Muscle of leg (tissue), 11 donors: ENCODE results near the gene RNF215. TPM values are rescaled to one million over a fixed set of nuclear protein-coding genes. Genes with fewer than 3 reads are reported as not detected.
"Not testable (repeated sequence)": the region's sequence is repeated elsewhere in the genome, so short reads cannot be mapped to it uniquely, and the experiment has no call there.

ENCODE experiments used
- DNase-seq: peaks from one replicate; pipeline ENCODE4 v3.0.0; 2013
- H3K27ac ChIP-seq: one replicate; pipeline ENCODE4 v1.5.1; 2013; ENCODE audit warnings: mild to moderate bottlenecking, low read length, control low read depth
- H3K27me3 ChIP-seq: one replicate; pipeline ENCODE4 v1.6.1; 2013; ENCODE audit warnings: low read length; ENCODE audit not compliant: control insufficient read depth, insufficient read depth
- H3K36me3 ChIP-seq: one replicate; pipeline ENCODE4 v1.6.1; 2013; ENCODE audit warnings: low read length; ENCODE audit not compliant: control insufficient read depth, insufficient read depth
- H3K4me1 ChIP-seq: one replicate; pipeline ENCODE4 v1.6.1; 2013; ENCODE audit warnings: low read length; ENCODE audit not compliant: control insufficient read depth, insufficient read depth
- H3K4me3 ChIP-seq: one replicate; pipeline ENCODE4 v1.5.1; 2013; ENCODE audit warnings: low read length, control low read depth
- H3K9me3 ChIP-seq: replicated peaks from 2 replicates; pipeline ENCODE4 v1.6.1; 2013; ENCODE audit warnings: low read depth, low read length; ENCODE audit not compliant: control insufficient read depth
- WGBS: methylation state at CpG from one replicate; pipeline ENCODE4 v1.1.5; 2013; ENCODE audit warnings: missing lambda C conversion rate; ENCODE audit not compliant: insufficient coverage; 5-methylcytosine and 5-hydroxymethylcytosine counted together
- polyA plus RNA-seq, 8 donors: library from polyadenylated mRNA; unstranded; fragments of 120-200 nt; gene quantifications; one replicate each; pipeline versions ENCODE4 v1.2.1 to v1.2.3, GENCODE V29; 2013; ENCODE audit warnings: inconsistent platforms in 1 of 8, low replicate concordance in 1 of 8; ENCODE audit not compliant: insufficient read length in 8 of 8, insufficient read depth in 1 of 8
- total RNA-seq: library from RNA; stranded (reverse); fragments of 120-200 nt; gene quantifications from one replicate; pipeline ENCODE4 v1.2.4, GENCODE V29; 2013

RNF215 gene
- total and polyA plus RNA-seq, 9 donors: 11.2 to 15.4 (median 14.1) TPM

- Histone ChIP-seq H3K4me1 (peaks cover 4% of the 10 kb centered on the region), H3K36me3 (peaks cover 26% of the 10 kb centered on the region), H3K27me3 (no peaks in the 10 kb centered on the region), H3K9me3 (no peaks in the 10 kb centered on the region), H3K27ac (no peak overlapping the region), H3K4me3 (no peak overlapping the region)
- 75% methylated on average over 12 of the region's 13 CpGs for WGBS
- DNase-seq: no peak
These were observed 21.3 kb upstream of the RNF215 start for GRCh38 chr22:30408388-30409102.

- H3K27me3 ChIP-seq: no peaks in the 10 kb centered on the region
- peaks cover 17% of the 10 kb centered on the region for H3K36me3 ChIP-seq
- DNase-seq: no peak
- peaks cover 11% of the 10 kb centered on the region for H3K4me1 ChIP-seq
- H3K27ac ChIP-seq: no peak overlapping the region
- H3K4me3 ChIP-seq: no peak overlapping the region
- H3K9me3 ChIP-seq: no peaks in the 10 kb centered on the region
- WGBS: 79% methylated on average over 6 of the region's 6 CpGs
These were observed 19.2 kb upstream of the RNF215 start for GRCh38 chr22:30406400-30406799.

- no peaks in the 10 kb centered on the region for H3K27me3 ChIP-seq
- H3K27ac ChIP-seq: no peak overlapping the region
- no peaks in the 10 kb centered on the region for H3K9me3 ChIP-seq
- peaks cover 17% of the 10 kb centered on the region for H3K36me3 ChIP-seq
- no peak for DNase-seq
- WGBS: 100% methylated on average over 1 of the region's 4 CpGs
- H3K4me3 ChIP-seq: no peak overlapping the region
- H3K4me1 ChIP-seq: peaks cover 11% of the 10 kb centered on the region
These were observed 18.5 kb upstream of the RNF215 start for GRCh38 chr22:30405731-30406130.

GRCh38 chr22:30404307-30404706 lies 17.1 kb upstream of the RNF215 start:
- peaks cover 11% of the 10 kb centered on the region for H3K4me1 ChIP-seq
- H3K4me3 ChIP-seq: no peak overlapping the region
- H3K27me3 ChIP-seq: peaks cover 6% of the 10 kb centered on the region
- no peak overlapping the region for H3K27ac ChIP-seq
- no peak for DNase-seq
- 72% methylated on average over 6 of the region's 6 CpGs for WGBS
- H3K36me3 ChIP-seq: peaks cover 14% of the 10 kb centered on the region
- no peaks in the 10 kb centered on the region for H3K9me3 ChIP-seq

- DNase-seq, H3K27ac ChIP-seq: not testable (repeated sequence)
- no CpG with 5 or more reads among the region's 5 CpGs for WGBS
These were observed 15.5 kb upstream of the RNF215 start for GRCh38 chr22:30402766-30403104.

GRCh38 chr22:30402028-30402765 lies 15.0 kb upstream of the RNF215 start:
- no CpG with 5 or more reads among the region's 5 CpGs for WGBS
- Histone ChIP-seq H3K36me3 (peaks cover 7% of the 10 kb centered on the region), H3K27ac (no peak overlapping the region), H3K9me3 (no peaks in the 10 kb centered on the region), H3K4me3 (no peak overlapping the region), H3K27me3 (peaks cover 19% of the 10 kb centered on the region), H3K4me1 (peaks cover 22% of the 10 kb centered on the region)
- DNase-seq: peak; percentile 49

More at GRCh38 chr22:30402766-30403104, 15.5 kb upstream of the RNF215 start:
- Histone ChIP-seq H3K4me1 (peaks cover 17% of the 10 kb centered on the region), H3K36me3 (peaks cover 11% of the 10 kb centered on the region), H3K27me3 (peaks cover 14% of the 10 kb centered on the region)
- H3K9me3 ChIP-seq, H3K4me3 ChIP-seq: not testable (repeated sequence)

- H3K36me3 ChIP-seq, H3K4me3 ChIP-seq, DNase-seq, H3K9me3 ChIP-seq, H3K27ac ChIP-seq: not testable (repeated sequence)
- WGBS: no CpG with 5 or more reads among the region's 3 CpGs
- peaks cover 29% of the 10 kb centered on the region for H3K27me3 ChIP-seq
- H3K4me1 ChIP-seq: peaks cover 27% of the 10 kb centered on the region
These were observed 13.8 kb upstream of the RNF215 start for GRCh38 chr22:30401024-30401423.

- Histone ChIP-seq H3K4me1 (peaks cover 27% of the 10 kb centered on the region), H3K9me3 (no peaks in the 10 kb centered on the region), H3K27me3 (peaks cover 34% of the 10 kb centered on the region), H3K27ac (no peak overlapping the region), H3K36me3 (peaks cover 3% of the 10 kb centered on the region), H3K4me3 (no peak overlapping the region)
- no peak for DNase-seq
- 67% methylated on average over 1 of the region's 1 CpG for WGBS
These were observed 12.9 kb upstream of the RNF215 start for GRCh38 chr22:30400159-30400558.

GRCh38 chr22:30399718-30400117 lies 12.5 kb upstream of the RNF215 start:
- 92% methylated on average over 4 of the region's 5 CpGs for WGBS

More at GRCh38 chr22:30399718-30400117, 12.5 kb upstream of the RNF215 start:
- Histone ChIP-seq H3K27ac (no peak overlapping the region), H3K36me3 (peaks cover 3% of the 10 kb centered on the region), H3K9me3 (no peaks in the 10 kb centered on the region), H3K4me1 (peaks cover 27% of the 10 kb centered on the region), H3K27me3 (peaks cover 34% of the 10 kb centered on the region), H3K4me3 (no peak overlapping the region)
- no peak for DNase-seq
